HUES64 (cell line): ENCODE results near the gene ZMYND19.
"Not testable (repeated sequence)": the region's sequence is repeated elsewhere in the genome, so short reads cannot be mapped to it uniquely, and the experiment has no call there.

Experiments used
- H3K27ac ChIP-seq: 2 replicates; pipeline ENCODE4 v1.7.0; 2013; ENCODE audit warnings: low read depth, low read length, inconsistent platforms
- H3K27me3 ChIP-seq: 2 replicates; pipeline ENCODE4 v1.6.1; 2013; ENCODE audit warnings: mild to moderate bottlenecking, low read length; ENCODE audit not compliant: insufficient read depth
- H3K36me3 ChIP-seq: 2 replicates; pipeline ENCODE4 v1.6.1; 2013; ENCODE audit warnings: mild to moderate bottlenecking, low read length; ENCODE audit not compliant: insufficient read depth
- H3K4me1 ChIP-seq: 2 replicates; pipeline ENCODE4 v1.6.1; 2013; ENCODE audit warnings: mild to moderate bottlenecking, low read length, moderate library complexity; ENCODE audit not compliant: insufficient read depth
- H3K4me3 ChIP-seq: 2 replicates; pipeline ENCODE4 v1.5.1; 2013; ENCODE audit warnings: mild to moderate bottlenecking, low read length, moderate library complexity
- H3K9ac ChIP-seq: 2 replicates; pipeline ENCODE4 v1.6.1; 2013; ENCODE audit warnings: mild to moderate bottlenecking, low read depth, low read length
- H3K9me3 ChIP-seq: 2 replicates; pipeline ENCODE4 v1.6.1; 2013; ENCODE audit warnings: low read depth, low read length; ENCODE audit not compliant: insufficient read depth
- WGBS: fragments of 150-250, 120-280 bp; methylation state at CpG from one replicate; pipeline ENCODE4 v1.1.7; 2013; ENCODE audit warnings: missing lambda C conversion rate; 5-methylcytosine and 5-hydroxymethylcytosine counted together

ZMYND19 gene

DNA sequence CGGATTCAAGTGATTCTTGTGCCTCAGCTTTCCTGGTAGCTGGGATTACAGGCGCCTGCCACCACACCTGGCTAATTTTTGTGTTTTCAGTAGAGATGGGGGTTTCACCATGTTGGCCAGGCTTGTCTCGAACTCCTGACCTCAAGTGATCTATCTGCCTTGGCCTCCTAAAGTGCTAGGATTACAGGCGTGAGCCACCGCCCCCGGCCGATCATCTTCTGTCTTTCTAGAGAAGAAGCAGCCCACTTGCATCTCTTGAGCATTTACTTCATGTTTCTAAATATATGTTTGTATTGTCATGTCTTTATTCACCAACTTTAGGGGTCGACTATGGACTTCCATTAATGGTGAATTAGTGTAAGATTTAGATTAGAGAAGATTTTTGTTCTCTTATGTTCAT lies 31.9 kb upstream of the ZMYND19 start:
- 98% methylated on average over 8 of the region's 8 CpGs for WGBS
- not testable (repeated sequence) for H3K4me3 ChIP-seq, H3K9ac ChIP-seq, H3K27ac ChIP-seq, H3K27me3 ChIP-seq, H3K9me3 ChIP-seq
- H3K36me3 ChIP-seq, result peaks cover 14% of the 10 kb centered on the region
- peaks cover 19% of the 10 kb centered on the region for H3K4me1 ChIP-seq

DNA sequence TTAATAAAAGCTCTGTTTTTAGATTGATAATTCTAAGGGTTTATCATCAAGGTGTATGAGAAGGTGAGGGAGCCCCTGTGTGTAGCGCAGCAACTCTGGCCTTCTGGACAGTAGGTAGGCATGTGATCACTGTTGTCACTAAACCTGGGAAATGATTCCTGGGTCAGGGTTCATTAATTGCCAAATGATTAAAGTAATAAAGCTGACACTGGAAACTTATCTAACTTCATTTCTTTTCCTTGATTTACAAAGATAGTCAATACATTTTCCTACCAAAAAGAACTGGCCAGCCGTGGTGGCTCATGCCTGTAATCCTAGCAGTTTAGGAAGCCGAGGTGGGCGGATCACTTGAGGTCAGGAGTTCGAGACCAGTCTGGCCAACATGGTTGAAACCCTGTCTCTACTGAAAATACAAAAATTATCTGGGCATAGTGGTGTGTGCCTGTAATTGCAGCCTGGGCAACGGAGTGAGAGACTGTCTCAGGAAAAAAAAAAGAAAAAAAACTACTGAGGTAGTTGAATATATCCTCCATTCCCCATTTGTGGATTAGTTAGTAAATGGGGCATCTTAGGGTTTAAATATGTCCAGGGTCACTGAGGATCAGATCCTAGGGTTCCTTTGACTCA lies 30.9 kb upstream of the ZMYND19 start:
- H3K4me1 ChIP-seq, result peaks cover 19% of the 10 kb centered on the region
- 0 out of 2 replicates have a peak overlapping the region, but pooled peaks have one; percentile 76 for H3K4me3 ChIP-seq
- WGBS, result 89% methylated on average over 5 of the region's 6 CpGs
- peaks cover 20% of the 10 kb centered on the region for H3K36me3 ChIP-seq
- H3K9me3 ChIP-seq, result no peaks in the 10 kb centered on the region
- no peak overlapping the region for H3K9ac ChIP-seq
- H3K27ac ChIP-seq, result no peak overlapping the region
- H3K27me3 ChIP-seq, result no peaks in the 10 kb centered on the region

DNA sequence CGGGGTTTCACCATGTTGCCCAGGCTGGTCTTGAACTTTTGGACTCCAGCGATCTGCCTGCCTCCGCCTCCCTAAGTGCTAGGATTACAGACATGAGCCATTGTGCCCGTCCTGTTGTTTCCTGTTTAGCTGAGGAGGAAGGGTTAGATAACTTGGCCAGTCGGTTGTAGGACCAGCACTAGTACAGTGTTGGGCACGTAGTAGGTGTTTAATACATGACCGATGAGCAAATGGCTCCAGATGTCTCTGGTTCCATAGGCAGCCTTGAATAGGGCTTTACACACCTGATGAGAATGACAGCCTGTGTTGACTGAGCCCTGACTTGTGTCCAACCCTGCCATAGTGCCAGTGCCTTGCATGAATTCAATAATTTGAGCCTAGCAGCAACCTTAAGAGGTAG lies 30.3 kb upstream of the ZMYND19 start:
- Histone ChIP-seq H3K4me1 (peaks cover 19% of the 10 kb centered on the region), H3K36me3 (peaks cover 27% of the 10 kb centered on the region), H3K9me3 (no peaks in the 10 kb centered on the region), H3K9ac (no peak overlapping the region), H3K27ac (no peak overlapping the region), H3K27me3 (no peaks in the 10 kb centered on the region), H3K4me3 (peak overlapping the region; percentile 76)
- WGBS, result 92% methylated on average over 7 of the region's 7 CpGs

DNA sequence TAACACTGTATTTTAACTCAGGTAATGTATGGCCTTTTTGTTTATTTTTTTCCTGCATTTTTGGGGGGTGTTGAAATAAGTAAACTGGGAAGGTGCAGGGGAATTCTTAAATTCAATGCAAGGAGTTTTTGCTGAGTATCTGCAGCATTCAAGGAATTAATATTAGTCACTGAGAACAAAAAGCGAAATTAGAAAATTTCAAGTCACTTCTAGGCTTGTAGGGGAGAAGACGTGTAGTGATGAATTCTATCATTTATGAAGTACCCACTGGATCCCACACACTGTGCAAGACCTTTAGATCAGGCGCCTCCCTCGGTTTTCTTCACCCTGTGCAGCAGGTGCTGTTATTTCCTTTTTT lies 29.7 kb upstream of the ZMYND19 start:
- H3K9ac ChIP-seq, result peak overlapping the region; percentile 86
- H3K4me3 ChIP-seq, result peak overlapping the region; percentile 76
- peaks cover 19% of the 10 kb centered on the region for H3K4me1 ChIP-seq
- H3K36me3 ChIP-seq, result peaks cover 32% of the 10 kb centered on the region
- H3K27ac ChIP-seq, result peak overlapping the region; percentile 72; the same call in 1 of the 2 replicates
- no peaks in the 10 kb centered on the region for H3K9me3 ChIP-seq
- no peaks in the 10 kb centered on the region for H3K27me3 ChIP-seq
- 83% methylated on average over 2 of the region's 4 CpGs for WGBS

DNA sequence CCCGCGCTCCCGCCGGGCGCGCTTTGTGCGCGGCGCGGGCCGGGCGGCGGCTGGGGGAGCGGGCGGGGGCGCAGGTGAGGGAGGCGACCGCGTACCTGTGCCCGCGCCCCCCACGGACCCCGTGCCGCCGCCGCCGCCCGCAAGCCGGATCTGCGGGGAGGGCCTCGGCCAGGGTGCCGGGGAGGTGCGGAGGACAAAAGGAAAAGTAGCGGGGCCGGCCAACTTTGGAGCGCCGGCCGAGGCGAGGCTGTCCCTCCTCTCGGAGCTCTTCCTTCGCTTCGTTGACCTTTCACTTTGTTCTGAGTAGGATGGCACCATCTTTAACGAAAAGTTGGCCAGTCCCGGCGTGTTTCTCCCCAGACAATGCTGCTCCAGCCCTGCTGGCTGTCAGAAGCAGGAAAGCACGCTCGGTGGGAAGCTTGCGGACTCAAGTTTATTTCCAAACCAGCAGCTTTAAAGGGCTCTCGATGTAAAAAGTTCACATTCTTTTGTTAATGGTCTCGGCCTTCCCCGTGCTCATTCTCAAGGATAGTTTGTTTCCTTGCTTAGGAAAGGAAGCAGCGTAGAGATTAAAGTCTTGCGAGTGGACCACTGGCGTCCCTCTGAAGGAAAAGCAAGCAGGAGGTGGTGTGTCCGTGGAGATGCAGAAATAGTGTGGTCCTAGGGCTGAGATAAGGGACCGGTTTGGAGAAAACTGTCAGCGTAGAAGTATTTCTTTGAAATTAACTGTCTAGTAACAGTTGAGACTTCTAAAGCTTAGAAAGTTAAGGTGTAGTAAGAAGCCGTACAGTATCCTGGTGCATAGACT lies 29.1 kb upstream of the ZMYND19 start:
- peaks cover 19% of the 10 kb centered on the region; the same call in 1 of the 2 replicates for H3K4me1 ChIP-seq
- 2% methylated on average over 58 of the region's 58 CpGs for WGBS
- H3K36me3 ChIP-seq, result peaks cover 38% of the 10 kb centered on the region

DNA sequence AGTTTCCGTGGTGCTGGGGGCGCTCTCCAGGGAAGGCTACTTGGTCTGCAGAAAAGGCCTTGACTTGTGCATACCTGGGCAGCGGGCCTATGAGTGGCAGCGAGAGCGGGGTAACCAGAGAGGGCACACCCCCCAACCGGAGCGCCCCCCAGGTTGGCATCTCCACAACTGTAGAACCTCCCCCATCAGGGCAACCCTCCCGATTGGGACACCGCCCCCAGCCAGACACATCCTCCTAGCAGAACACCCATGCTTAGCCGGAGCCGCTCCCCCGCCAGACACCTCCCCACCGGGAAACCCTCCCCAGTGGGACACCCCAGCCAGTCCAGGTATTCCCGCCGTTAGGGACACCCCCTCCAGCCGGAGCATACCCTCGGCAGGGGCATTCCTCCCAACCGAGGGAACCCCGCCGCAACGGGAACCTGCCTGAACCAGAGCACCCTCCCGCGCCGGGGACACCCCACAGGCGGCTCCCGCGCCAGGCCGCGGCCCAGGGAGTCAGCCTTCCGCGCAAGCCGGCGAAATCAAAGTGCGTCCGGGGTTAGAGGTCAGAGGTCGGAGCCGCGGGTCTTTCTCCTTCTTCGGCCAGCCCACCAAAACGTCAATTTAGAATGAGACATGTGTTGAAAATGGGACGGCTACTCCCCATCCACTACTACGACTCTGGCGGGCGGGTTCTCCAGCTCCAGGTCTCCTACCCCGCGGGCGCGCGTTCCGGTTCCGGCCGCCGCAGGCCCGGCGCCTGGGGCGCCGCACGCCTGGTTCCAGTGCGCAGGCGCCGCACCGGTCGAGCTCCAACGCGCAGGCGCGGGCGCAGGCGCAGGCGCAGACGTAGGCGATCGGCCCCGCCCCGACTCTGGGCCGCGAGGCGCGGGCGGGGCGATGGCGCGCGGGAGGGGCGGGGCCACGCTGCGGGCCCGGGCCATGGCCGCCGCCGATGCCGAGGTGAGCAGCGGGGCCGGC lies 28.1 kb upstream of the ZMYND19 start, which contains the start of gene EHMT1:
Gene EHMT1, plus strand, starts transcription at position 901 of the 963 bp plus-strand sequence. Its CDS starts 24 bp downstream, at position 925.
- Histone ChIP-seq H3K4me3 (peak within 1 kb of the TSS; percentile 76), H3K27ac (peak within 1 kb of the TSS; percentile 89), H3K9me3 (no peaks in the 10 kb centered on the region), H3K4me1 (peaks cover 19% of the 10 kb centered on the region; the same call in 1 of the 2 replicates), H3K36me3 (peaks cover 44% of the 10 kb centered on the region), H3K27me3 (no peaks in the 10 kb centered on the region), H3K9ac (peak within 1 kb of the TSS; percentile 88)
- WGBS, result under 1% methylated on average over 90 of the region's 94 CpGs

More for the DNA sequence above, 29.1 kb upstream of the ZMYND19 start:
- Histone ChIP-seq H3K27ac (peak overlapping the region; percentile 72), H3K9me3 (no peaks in the 10 kb centered on the region), H3K9ac (peak overlapping the region; percentile 86), H3K27me3 (no peaks in the 10 kb centered on the region), H3K4me3 (peak overlapping the region; percentile 76)

DNA sequence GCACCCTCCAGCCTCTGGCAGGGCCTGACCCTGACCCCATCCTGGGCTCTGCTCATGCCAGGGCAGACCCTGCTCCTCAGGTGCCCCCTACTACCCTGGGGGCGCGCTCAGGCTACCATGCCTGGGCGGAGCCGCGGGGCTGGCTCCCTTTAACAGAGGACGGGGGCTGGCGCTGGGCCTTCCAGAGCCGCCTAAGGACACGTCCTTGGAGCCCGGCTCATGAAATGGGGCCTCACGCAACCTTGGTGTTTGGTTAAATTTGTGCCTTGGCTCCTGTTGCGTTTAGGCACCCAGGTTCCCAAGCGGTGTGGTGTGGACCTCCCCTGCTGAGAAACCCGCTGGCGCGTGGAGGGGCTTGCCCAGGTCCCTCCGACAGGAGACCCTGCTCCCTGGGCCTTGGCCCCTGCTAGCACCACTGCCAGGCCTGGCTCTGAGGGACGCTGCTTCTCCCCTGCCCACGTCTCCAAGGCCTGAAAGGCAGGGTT lies 25.1 kb upstream of the ZMYND19 start:
- H3K9ac ChIP-seq, result no peak overlapping the region
- no peak overlapping the region for H3K4me3 ChIP-seq
- H3K9me3 ChIP-seq, result no peaks in the 10 kb centered on the region
- peaks cover 12% of the 10 kb centered on the region for H3K4me1 ChIP-seq
- 96% methylated on average over 19 of the region's 19 CpGs for WGBS
- H3K27ac ChIP-seq, result no peak overlapping the region
- peaks cover 37% of the 10 kb centered on the region for H3K36me3 ChIP-seq
- no peaks in the 10 kb centered on the region for H3K27me3 ChIP-seq

DNA sequence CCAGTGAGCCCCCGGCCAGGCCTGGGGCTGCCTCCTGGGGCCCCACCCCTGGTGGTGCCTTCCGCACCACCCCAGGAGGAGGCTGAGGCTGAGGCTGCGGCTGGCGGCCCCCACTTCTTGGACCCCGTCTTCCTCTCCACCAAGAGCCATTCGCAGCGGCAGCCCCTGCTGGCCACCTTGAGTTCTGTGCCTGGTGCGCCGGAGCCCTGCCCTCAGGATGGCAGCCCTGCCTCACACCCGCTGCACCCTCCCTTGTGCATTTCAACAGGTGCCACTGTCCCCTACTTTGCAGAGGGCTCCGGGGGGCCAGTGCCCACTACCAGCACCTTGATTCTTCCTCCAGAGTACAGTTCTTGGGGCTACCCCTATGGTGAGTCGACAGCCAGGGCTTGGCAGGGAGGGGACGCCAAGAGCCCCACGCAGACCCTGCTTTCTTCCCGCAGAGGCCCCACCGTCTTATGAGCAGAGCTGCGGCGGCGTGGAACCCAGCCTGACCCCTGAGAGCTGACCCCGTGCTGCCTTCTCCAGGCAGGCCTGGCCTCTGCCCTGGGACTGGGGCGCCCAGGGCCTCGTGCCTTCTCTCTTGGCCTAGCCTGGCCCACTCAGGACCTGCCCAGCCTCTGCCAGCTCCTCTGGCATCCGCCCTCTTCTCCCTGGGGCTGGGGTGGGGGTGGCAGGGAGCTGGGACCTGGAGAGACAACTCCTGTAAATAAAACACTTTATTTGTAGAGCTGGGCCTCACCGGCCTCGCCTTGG lies 24.5 kb upstream of the ZMYND19 start:
- Histone ChIP-seq H3K9ac (no peak overlapping the region), H3K9me3 (no peaks in the 10 kb centered on the region), H3K36me3 (peaks cover 37% of the 10 kb centered on the region), H3K4me3 (no peak overlapping the region), H3K27me3 (no peaks in the 10 kb centered on the region), H3K4me1 (peaks cover 6% of the 10 kb centered on the region), H3K27ac (no peak overlapping the region)
- 96% methylated on average over 24 of the region's 25 CpGs for WGBS

DNA sequence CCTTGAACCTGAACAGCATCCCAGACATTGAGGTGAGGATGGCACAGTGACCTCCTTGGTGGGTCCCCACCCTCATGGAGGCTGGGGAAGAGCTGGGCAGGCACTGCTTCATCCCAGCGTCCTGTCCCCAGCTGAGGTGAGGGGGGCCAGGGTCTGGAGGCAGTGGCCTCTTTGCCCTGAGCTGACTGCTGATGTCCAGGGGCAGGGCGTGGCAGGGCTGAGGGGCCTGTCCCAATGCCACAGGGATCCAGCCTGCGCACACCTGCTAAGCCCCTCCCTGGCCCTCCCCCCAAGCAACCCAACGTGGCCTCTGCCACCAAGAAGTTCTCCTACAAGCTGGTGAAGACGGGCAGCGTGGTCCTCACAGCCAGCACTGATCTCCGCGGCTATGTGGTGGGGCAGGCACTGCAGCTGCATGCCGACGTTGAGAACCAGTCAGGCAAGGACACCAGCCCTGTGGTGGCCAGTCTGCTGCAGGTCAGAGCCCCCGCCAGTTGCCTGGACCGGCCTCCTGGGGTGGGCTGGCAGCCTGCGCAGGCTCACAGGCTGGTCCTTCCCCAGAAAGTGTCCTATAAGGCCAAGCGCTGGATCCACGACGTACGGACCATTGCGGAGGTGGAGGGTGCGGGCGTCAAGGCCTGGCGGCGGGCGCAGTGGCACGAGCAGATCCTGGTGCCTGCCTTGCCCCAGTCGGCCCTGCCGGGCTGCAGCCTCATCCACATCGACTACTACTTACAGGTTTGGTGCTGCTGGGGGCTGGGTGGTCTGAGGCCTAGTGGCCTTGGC lies 23.6 kb upstream of the ZMYND19 start:
- H3K9ac ChIP-seq, result no peak overlapping the region
- H3K27ac ChIP-seq, result no peak overlapping the region
- no peaks in the 10 kb centered on the region for H3K9me3 ChIP-seq
- H3K27me3 ChIP-seq, result no peaks in the 10 kb centered on the region
- peaks cover 4% of the 10 kb centered on the region for H3K4me1 ChIP-seq
- H3K4me3 ChIP-seq, result no peak overlapping the region
- H3K36me3 ChIP-seq, result peaks cover 37% of the 10 kb centered on the region
- 97% methylated on average over 27 of the region's 27 CpGs for WGBS

DNA sequence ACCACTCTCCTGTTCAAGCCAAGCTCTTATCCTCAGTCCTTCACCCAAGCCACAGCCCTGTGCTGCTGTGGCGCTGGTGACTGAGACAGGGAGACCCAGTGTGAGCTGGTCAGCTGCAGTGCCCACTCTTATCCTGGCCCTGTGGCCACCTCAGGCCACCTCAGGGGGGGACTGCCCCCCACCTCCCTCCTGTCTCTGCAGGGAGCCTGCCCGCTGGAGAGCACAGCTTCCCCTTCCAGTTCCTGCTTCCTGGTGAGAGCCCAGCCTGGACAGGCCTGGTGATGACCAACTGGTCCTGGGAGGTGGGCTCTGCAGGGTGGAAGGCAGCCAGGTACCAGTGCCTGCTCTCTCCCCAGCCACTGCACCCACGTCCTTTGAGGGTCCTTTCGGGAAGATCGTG lies 22.9 kb upstream of the ZMYND19 start:
- Histone ChIP-seq H3K4me3 (no peak overlapping the region), H3K9me3 (no peaks in the 10 kb centered on the region), H3K36me3 (peaks cover 37% of the 10 kb centered on the region), H3K9ac (no peak overlapping the region), H3K27me3 (no peaks in the 10 kb centered on the region), H3K27ac (no peak overlapping the region), H3K4me1 (peaks cover 4% of the 10 kb centered on the region)
- WGBS, result 96% methylated on average over 5 of the region's 5 CpGs
